A172 (cell line): ENCODE results near the gene THAP4. TPM values are rescaled to one million over a fixed set of nuclear protein-coding genes. Genes with fewer than 3 reads are reported as not detected.
A peak's percentile ranks its signal among the peaks of the same experiment; 100 is the strongest.

Source experiments
- DNase-seq: peaks from one replicate; pipeline ENCODE4 v3.0.0-alpha.2; 2015; ENCODE audit warnings: low spot score
- total RNA-seq: library from RNA; depleted of rRNA; stranded (reverse); fragments of >200 nt; shearing (Covaris generic); gene quantifications from 2 replicates; pipeline ENCODE4 v1.2.3, GENCODE V29; 2014; rRNA removed

The THAP4 gene
- total RNA-seq, 1 experiment from 2014 or later: 85.7 TPM

DNA sequence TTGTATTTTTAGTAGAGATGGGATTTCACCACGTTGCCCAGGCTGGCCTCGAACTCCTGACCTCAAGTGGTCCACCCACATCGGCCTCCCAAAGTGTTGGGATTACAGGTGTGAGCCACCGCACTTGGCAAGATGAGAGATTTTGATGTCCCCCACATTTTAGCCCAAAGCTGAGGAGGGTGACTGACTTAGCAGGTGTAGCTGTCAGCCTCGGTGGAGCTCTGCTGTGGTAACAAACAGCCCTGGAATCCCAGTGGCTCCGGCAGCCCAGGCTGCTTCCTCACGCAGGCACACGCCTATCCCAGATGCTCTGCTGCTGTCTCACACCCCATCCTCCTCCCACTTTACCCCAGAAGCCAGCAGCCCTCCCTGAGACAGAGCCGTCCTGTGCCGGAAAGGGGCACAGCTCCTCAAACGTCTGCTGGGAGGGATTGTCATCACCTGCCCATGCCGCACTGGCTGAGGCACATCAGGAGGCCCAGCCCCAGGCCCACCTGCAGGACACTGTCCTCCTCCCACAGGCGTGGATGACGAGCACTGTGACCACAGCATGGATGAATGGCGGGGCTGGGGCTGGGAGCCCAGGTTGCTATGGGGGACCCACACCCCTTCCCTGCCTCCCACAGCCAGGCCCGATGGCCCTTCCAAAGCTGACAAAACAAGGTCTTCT is 89.0 kb downstream of the THAP4 start:
- no peak for DNase-seq

DNA sequence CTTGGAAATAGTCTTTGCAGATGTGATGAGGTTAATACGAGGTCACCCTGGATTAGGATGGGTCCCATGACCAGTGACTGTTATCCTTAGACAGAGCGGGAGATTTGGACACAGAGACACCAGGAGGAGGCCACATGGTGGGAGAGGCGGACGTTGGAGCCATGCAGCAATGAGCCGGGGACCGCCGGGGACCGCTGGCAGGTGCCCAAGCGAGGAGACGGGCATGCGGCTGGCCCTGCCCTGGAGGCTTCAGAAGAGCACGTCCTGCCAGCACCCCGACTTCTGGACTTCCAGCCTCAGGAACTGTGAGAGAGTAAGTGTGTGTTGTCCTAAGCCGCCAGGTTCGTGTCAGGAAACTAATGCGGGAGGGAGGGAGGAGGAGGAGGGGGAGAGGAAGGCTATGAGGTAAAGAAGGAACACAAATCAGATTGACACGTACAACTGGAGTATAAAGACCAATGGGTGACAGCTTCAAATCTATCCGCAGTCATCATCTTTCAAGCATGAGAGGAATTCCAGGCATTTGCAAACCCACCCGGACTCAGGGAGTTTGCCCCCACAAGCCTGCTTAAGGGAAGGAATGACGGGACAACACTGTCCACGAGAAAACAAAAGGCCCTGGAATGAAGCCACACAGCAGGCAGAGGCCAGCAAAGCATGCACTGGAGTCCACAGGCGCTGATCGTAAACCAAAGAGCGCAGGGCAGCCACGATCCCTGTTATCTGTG is 90.0 kb downstream of the THAP4 start:
- peak; percentile 97 for DNase-seq

DNA sequence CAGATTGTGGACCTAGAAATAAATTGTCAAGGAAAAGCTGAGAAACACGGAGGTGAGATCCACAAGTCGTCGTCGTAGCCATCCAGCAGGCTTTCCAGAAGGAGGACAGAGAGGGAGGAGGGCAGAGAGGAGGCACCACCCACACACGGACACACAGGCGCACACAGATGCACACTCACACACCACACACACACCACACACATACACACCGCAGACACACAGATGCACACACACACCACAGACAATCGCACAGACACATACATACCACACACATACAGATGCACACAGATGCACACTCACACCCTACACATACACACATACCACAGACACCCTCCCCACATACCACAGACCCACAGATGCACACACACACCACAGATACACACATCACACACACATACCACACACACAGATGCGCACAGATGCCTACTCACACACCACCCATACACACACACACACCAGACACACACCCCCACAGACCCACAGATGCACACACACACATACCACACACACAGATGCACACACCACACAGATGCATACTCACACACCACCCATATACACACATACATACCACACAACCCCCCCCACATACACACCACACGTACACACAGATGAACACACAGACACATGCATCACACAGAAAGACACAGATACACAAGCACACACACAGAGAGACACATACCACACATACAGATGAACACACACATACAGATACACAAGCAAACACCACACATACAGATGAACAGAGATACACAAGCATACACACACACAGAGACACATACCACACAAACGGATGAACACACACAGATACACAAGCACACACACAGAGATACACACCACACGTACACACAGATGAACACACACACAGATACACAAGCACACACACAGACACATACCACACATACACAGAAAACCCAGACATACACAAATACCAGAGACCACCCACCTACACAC is 91.2 kb downstream of the THAP4 start:
- DNase-seq: no peak

DNA sequence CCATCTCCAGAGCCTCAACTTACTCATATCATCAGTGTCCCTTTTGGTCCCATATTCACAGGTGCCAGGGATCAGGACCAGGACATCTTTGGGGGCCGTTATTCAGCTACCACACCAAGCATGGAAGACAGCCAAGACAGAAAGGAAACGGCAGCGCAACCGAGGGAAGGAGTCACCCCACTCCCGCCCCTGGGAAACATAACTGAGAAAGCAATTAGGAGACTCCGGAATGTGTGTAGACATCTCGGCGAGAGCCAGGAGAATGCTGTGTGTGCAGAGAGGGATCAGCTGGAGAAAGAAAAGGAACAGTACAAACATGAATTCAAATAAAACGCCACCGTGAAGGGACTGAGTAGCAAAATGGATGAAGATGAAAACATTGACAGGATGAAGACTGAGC is 91.9 kb downstream of the THAP4 start:
- DNase-seq: peak; percentile 85

DNA sequence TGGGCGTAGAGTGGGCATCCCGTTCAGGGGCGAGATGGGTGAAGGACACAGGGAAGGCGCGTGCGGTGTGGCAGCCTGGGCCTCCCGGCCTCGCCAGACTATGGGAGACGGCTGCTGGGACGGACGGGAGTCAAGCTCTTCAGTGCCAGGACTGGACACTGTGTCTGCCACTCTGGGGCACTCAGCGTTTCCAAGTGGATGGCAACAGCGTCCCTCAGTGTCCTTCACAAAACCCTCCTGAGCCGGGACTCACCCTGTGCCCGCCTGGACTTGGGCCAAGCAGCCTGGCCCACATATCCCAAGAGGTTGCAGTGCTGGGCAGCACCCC is 94.7 kb downstream of the THAP4 start:
- DNase-seq: no peak

DNA sequence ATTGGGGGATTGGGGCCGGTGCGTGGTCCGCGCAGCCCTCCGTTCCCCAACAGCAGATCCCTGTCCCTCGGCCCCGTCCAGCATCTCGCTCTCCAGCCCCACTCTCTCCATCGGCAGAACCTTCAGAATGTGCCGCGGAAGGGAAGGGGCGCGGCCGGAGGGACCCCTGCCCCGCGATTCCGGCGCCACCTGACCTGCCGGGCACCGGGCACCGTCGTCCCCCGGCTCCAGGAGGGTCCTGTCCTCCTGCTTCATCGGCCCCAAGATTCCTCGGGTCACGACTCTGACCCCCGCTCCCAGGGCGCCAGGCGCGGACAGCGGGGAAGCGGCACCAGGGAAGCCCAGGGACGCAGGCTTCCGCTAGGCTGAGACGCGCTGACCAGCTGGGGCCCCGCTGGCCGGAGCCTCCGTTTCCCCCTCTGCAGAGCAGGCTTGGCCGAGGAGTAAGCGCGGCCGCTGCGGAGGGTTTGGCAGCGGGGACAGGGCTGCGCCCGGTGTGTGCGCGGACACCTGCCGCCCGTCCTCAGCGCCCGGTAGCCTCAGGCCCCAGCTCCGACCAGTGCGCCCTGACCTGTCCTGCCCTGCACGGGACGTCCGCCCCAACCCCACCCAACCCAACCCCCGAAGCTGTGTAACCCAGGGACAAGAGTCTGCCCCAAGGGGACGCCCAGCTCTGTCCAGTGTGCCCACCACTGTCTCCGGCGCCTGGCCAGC is 95.2 kb downstream of the THAP4 start:
- DNase-seq: no peak

DNA sequence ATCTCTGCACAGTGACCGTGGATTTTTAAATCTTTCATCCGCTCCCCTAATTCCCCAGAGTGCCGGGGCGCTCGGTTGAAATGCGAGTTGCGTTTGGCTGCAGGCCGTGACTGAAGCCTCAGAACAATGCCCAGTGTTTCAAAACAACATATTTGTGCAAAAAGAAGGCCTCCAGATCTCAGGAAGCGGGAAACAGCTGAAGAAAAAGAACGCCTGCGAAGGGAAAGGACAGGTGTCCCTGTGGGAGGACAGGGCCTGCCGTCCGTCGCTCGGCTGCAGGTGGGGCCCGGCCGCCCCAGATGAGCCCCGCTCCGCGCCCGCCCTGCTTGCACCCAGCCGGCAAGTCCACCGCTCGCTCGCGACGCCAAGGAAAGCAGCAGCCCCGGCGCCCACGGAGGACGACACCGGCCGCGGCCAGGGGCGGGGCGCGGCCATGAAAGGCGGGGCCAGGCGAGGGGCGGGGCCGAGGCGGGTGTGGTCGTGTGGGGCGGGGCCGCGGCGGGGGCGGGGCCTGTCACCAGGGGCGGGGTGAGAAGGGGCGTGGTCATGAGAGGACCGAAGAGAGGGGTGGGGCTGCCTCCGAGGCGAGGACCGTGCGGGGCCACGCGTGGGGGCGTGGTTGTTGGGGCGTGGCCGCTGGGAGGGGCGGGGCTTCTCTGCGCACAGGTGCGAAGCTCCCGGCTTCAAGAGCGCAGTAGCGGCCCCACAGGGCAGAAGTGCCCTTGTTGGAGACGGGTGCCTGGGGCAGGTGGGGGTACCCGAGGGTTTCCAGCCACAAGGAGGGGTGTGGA is 96.0 kb downstream of the THAP4 start:
- DNase-seq: no peak

DNA sequence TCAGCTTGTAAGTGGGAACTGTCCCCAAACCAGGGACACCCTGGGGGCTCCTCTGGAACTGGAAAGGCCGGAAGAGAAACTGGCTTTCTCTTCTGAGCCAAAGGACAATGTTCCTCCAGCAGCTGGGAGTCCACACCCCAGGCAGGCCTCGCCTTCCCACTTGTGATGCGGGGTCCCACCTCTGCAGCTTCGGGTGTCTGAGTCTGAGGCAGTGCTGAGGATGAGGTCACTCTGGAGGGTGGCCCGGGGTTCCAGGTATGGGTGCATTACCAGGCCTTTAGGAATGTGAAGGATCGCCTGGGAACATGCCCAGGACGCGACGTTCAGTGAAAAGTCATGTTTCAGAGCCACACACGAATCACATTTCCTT is 96.6 kb downstream of the THAP4 start:
- no peak for DNase-seq

DNA sequence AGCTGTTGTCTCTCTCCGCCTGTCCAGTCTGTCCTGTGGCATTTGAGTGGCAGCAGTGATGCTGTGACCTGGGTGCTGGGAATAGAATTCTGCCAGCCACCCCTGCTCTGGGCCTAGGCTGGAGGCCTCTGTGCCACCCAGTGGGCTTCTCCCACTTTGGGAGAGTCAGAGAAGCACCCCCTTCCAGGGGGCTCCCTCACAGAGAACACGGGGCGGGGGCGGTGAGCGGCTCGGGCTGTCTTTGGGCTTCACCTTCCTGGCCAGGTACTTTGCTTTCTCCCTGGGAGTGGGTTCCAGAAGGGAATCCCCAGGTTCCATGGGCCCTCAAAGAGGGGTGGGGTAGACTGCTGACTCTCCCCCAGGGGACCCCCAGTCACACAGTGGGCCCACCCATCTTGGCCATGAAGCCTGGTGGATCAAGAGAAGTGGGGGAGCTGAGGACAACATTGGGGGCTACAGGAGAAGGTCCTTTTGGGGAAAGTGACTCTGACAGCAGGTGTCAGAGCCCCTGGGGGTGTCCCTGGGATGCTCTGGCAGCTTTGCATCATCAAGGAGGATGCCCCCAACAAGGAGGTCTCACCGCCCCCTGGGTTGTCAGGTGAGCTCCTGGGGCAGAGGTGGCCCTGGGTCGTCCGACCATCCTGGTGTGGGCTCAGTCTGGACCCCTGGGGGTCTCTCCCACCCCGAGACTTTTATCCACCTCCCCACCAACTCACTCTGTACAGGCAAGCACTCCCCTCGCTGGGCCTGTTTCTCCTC is 97.2 kb downstream of the THAP4 start:
- no peak for DNase-seq

DNA sequence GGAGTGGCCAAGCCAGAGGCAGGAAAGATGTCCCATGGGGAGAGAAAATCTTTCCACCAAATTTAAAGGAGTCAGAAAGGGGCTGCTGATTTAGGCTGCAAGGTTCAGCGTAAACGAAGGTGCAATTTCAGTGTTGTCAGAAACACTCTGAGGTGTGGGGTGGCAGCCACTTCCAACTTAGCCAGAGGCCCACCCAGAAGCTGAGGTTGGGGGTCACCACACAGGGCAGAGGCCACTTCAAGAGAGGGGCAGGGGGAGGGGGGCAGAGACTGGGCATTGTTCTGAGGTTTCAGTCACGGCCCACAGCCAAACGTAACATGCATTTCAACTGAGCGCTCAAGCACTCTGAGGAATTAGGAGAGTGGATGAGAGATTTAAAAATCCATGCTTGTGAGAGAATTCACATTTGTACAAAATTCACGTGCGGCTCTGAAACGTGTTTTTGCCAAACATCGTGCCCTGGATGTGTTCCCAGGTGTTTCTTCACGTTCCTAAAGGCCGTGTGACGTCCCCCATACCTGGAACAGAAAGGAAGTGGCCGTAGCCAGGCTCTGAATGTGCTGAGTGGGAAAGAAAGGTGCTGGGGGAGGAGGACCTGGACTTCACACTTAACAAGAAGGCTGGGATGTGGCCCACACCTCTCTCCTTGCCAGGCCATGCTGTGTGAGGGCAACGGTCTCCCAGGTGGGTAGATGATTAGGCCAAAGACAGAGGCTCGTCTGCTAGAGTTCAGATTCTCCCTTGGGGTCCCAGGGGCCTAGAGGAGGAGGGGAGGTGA is 97.9 kb downstream of the THAP4 start:
- DNase-seq: no peak

DNA sequence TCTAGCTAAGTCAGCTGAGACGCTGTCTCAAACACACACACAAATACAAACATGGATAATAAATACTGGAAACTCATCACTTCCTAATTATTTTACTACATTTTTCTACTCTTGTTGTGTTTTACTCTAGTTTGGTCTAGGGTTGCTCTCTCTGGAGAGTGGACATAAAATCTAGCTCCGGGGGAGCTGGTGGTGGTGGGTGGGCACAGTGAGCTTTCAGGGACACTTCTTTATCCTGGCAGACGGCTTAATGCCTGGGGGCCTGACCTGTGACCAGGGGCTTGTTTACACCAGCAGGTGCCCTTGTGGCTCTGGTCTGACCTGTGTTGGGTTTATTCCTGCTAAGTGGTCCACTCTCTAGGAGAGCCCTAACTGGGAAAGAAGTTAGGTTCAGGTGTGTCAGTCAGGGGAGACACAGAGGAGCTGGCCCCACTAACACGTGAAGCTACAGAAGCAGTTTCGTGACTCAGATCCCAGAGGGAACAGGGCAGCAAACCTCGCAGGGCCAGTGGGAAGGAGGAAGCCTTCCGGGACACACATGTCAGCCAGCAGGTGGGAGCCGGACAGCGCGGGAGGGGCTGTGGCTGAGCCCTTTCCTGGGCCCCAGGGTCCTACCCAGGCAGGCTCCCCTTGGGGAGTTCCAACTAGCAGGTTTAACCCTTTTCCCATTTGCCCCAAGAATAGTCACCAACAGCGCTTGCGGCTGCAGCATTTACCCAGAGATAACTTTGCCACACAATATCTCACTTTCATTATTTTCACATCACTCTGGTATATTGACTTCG is 100.9 kb downstream of the THAP4 start:
- no peak for DNase-seq

DNA sequence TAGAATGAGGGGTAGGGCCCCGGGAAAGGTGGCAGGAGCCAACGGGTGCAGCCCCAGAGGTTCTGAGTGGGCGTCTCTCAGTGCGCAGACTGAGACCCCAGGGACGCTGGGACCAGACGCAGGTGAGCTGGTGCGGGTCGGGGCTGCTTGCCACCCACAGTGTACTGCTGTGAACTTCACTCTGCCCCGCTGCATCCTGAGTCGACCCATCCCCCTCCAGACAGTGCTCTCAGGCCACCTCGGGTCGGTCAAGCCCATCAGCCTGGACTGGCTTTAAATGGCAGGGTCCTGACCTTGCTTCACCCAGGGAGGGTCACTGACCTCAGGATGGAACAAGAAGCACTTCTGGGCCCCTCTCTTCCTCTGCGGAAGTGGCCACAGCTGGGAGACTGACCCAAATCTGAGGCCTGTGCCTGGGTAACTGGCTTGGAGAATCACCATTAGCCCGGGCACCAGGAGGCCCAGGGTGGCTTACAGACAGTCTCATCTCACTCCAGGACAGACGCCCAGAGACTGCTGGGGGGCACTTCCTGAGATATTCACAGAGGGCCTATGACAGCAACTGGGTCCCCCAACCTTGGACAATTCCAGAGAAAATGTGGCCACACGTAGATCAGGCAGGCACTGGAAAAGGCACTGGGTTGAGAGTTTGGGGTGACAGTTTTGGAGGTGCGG is 102.1 kb downstream of the THAP4 start:
- no peak for DNase-seq

Other genes starting within 250 kb of the THAP4 start
- gene STK25, start 128.6 kb downstream of the THAP4 start, total RNA-seq: 201 and 202 TPM in 2 replicates
- 0.07 and 0.60 TPM in 2 replicates for gene BOK, start 78.4 kb downstream of the THAP4 start, total RNA-seq
- 111 and 132 TPM in 2 replicates for gene ATG4B, start 535 bp upstream of the THAP4 start, total RNA-seq
- gene DTYMK, start 49.7 kb upstream of the THAP4 start, total RNA-seq: 136 and 156 TPM in 2 replicates
- gene ING5, start 64.9 kb upstream of the THAP4 start, total RNA-seq: 12.8 and 14.5 TPM in 2 replicates
- 12.6 and 14.6 TPM in 2 replicates for gene D2HGDH, start 97.5 kb upstream of the THAP4 start, total RNA-seq
- gene GAL3ST2, start 139.7 kb upstream of the THAP4 start, total RNA-seq: not detected in 2 replicates
- gene NEU4, start 172.0 kb upstream of the THAP4 start, total RNA-seq: 0.22 TPM in 1 of 2 replicates, not detected in the other
- gene PDCD1, start 221.7 kb upstream of the THAP4 start, total RNA-seq: 0.10 TPM in 1 of 2 replicates, not detected in the other
- gene RTP5, start 232.6 kb upstream of the THAP4 start, total RNA-seq: not detected in 2 replicates